HUES48 (cell line): ENCODE data around the gene SLC13A3.

Experiments
- H3K27ac ChIP-seq: one replicate; pipeline ENCODE4 v1.7.0; 2013; ENCODE audit warnings: low read depth, low read length, inconsistent platforms
- H3K27me3 ChIP-seq: 2 replicates; pipeline ENCODE4 v1.6.1; 2013; ENCODE audit warnings: mild to moderate bottlenecking, low read length; ENCODE audit not compliant: control insufficient read depth, insufficient read depth
- H3K36me3 ChIP-seq: 2 replicates; pipeline ENCODE4 v1.6.1; 2013; ENCODE audit warnings: low read length; ENCODE audit not compliant: control insufficient read depth, insufficient read depth
- H3K4me1 ChIP-seq: 2 replicates; pipeline ENCODE4 v1.6.1; 2013; ENCODE audit warnings: mild to moderate bottlenecking, low read length; ENCODE audit not compliant: control insufficient read depth, insufficient read depth
- H3K4me3 ChIP-seq: 2 replicates; pipeline ENCODE4 v1.5.1; 2013; ENCODE audit warnings: mild to moderate bottlenecking, low read depth, low read length
- H3K9ac ChIP-seq: 2 replicates; pipeline ENCODE4 v1.6.1; 2013; ENCODE audit warnings: mild to moderate bottlenecking, low read depth, low read length, moderate library complexity
- H3K9me3 ChIP-seq: 2 replicates; pipeline ENCODE4 v1.6.1; 2013; ENCODE audit warnings: low read length; ENCODE audit not compliant: control insufficient read depth, insufficient read depth

The SLC13A3 gene

DNA sequence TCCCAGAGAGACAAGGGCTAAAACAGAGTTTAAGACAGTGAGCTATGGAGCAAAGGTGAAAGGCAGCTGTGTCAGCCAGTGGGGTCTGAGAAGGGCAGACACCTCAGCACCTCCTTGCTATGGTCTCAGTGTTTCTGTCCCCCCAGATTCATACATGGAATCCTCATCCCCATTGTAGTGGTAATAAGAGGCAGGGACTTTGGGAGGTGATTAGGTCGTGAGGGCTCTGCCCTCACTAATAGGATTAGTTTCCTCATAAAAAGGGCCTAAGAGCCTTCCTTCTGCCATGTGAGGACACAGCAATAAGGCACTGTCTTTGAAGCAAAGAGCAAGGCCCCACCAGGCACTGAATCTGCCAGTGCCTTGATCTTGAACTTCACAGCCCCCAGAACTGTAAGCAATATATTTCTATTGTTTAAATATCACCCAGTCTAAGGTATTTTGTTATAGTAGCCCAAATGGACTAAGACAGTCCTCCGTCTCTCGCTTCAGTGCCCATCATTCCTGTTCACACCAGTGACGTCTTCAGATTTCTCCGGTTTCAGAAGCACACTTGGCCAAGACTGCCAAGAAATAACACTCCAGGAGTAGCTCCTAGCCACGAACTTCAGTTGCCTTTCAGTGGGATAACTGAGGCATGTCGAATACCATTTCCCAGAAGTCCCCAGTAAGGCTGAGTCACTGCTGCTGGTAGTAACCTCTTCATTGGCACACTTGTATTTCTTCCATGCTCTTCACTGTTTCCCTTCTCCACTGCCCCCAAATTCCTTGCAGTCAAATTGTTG is 32.8 kb downstream of the SLC13A3 start:
- Histone ChIP-seq H3K9ac (no peak overlapping the region), H3K4me3 (no peak overlapping the region), H3K9me3 (no peaks in the 10 kb centered on the region), H3K36me3 (no peaks in the 10 kb centered on the region), H3K4me1 (peaks cover 16% of the 10 kb centered on the region), H3K27me3 (no peaks in the 10 kb centered on the region), H3K27ac (no peak overlapping the region)

DNA sequence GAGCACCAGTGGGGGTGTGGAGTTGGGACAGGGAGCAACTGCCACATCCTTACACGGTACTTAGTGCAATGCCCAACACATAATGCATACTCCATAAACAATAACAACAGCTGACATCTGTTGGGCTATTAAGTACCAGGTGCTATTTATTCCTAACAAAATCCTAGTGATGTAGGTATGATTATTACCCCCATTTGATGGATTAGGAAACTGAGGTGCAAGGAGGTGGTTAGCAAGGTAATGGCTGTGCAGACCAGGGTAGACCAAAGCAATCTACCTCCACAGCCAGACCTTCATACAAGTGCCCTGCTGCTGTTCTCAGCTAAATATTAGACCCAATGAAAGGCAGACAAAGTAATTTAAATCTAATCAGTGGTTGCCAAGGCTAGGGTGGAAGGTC is 36.8 kb downstream of the SLC13A3 start:
- H3K4me3 ChIP-seq, result no peak overlapping the region
- H3K9me3 ChIP-seq, result no peaks in the 10 kb centered on the region
- H3K36me3 ChIP-seq, result no peaks in the 10 kb centered on the region
- H3K27me3 ChIP-seq, result no peaks in the 10 kb centered on the region
- no peak overlapping the region for H3K27ac ChIP-seq
- no peaks in the 10 kb centered on the region for H3K4me1 ChIP-seq
- H3K9ac ChIP-seq, result no peak overlapping the region

DNA sequence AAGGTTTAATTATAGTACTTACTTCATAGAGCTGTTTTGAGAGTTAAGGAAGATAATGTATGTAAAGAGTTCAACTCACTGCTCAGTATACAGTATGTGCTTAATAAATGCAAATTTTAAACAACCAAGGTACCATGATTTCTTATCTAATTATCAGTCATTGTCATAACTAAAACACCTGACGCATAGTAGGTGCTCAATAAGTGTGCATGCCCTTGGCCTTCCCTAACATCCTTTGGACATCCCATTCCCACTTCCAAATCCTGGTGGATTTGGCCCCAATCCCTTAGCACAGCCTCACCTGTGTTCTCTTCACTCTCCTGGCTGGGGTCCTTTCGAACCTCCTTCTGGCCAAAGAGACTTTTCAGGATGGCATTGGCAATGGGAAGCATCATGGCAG is 41.1 kb downstream of the SLC13A3 start:
- H3K9ac ChIP-seq, result no peak overlapping the region
- H3K4me3 ChIP-seq, result no peak overlapping the region
- H3K9me3 ChIP-seq, result no peaks in the 10 kb centered on the region
- H3K27me3 ChIP-seq, result no peaks in the 10 kb centered on the region
- no peaks in the 10 kb centered on the region for H3K36me3 ChIP-seq
- H3K4me1 ChIP-seq, result no peaks in the 10 kb centered on the region
- no peak overlapping the region for H3K27ac ChIP-seq

DNA sequence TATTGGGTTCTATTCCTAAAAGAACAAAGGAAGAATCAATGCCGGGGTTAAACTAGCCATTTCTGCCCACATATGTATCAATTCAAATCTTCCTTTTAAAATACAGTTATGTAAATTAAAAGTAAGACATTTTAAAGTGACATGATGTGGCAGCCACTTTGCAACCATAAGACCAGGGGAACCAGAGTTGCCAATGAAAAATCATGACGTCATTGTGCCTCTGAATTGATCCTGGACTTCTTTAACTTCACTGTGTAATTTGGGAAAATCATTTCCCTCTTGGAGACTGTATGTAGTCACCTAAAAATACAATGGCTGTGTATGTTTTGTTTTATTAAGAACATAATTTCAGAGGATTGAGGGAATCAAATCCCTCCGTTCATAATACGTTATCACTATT is 42.2 kb downstream of the SLC13A3 start:
- Histone ChIP-seq H3K27me3 (no peaks in the 10 kb centered on the region), H3K9me3 (no peaks in the 10 kb centered on the region), H3K4me3 (no peak overlapping the region), H3K27ac (no peak overlapping the region), H3K4me1 (no peaks in the 10 kb centered on the region), H3K36me3 (no peaks in the 10 kb centered on the region), H3K9ac (no peak overlapping the region)

DNA sequence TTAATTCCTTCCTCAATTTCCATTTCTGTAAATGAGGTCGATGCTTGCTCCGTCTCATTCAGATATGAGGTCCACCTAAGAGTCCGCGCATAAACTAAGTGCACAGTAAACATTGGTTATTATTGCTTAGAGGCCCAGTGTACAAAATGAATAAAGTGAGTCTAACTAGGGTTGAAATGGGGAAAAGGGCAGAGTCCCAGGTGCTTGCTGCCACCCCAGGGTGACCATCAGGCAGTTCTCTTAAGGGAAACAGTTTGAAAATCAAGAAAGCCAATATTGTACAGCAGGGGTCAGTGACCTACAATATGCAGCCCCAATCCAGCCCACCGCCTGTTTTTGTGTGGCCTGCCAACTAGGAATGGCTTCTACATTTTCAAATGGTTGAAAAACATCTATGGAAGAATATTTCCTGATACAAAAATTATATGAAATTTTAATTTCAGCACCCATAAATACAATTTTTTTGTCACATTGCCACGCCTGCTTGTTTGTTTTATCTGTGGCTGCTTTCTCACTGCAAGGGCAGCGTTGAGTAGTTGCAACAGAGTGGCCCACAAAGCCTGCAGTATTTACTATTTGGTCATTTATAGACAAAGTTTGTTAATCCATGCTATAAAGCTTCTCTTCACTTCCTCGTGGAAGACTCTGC is 43.3 kb downstream of the SLC13A3 start:
- H3K36me3 ChIP-seq, result no peaks in the 10 kb centered on the region
- H3K4me3 ChIP-seq, result no peak overlapping the region
- no peaks in the 10 kb centered on the region for H3K4me1 ChIP-seq
- H3K27ac ChIP-seq, result no peak overlapping the region
- H3K9me3 ChIP-seq, result no peaks in the 10 kb centered on the region
- no peaks in the 10 kb centered on the region for H3K27me3 ChIP-seq
- no peak overlapping the region for H3K9ac ChIP-seq

DNA sequence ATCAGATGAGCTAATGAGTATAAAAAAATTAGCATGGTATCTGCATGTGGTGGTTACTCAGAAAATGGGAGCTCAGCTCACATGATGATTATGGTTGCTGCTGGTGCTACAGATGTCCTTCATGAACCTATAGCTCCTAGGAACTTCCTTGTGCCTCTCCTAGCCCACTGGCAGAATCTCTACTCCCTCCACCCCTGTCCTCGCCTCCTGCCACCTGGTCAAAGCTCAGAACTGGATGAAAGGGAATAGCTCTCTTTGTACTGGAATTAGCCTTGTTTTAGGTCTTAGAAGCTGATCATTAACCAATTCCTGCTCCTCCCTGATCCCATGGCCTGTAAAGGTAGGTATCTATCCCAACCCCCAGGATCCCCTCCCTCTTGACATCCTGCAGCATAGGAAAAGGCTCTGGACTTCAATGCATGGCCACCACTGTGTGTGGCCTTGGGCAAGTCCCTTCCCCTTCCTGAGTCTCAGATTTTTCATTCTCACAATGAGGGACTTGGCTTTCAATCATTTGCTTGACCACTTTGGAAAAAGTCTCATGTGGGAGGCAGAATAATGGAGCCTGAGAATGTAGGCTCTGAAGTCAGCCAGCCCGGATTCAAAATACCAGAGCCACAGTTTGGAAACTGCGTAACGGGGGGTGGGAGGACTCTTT is 43.9 kb downstream of the SLC13A3 start:
- Histone ChIP-seq H3K4me1 (no peaks in the 10 kb centered on the region), H3K4me3 (no peak overlapping the region), H3K9ac (no peak overlapping the region), H3K27me3 (no peaks in the 10 kb centered on the region), H3K9me3 (no peaks in the 10 kb centered on the region), H3K27ac (no peak overlapping the region), H3K36me3 (no peaks in the 10 kb centered on the region)

DNA sequence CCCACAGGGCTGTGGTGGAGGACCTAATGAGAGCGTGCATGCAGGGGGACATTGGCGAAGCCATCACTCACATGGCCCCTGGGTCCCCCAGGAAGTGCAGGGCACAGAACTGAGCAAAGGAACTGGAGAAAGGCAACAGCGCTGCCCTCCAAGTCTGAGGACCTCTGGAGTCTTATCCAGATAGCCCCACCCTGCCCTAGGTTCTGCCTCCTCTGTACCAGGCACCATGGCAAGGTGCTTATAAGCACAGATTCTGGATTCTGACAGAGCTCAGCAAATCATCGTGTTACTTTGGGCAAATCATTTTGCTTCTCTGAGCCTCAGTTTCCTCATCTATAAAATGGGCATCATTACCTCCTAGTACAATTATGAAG is 44.5 kb downstream of the SLC13A3 start:
- no peaks in the 10 kb centered on the region for H3K36me3 ChIP-seq
- H3K9ac ChIP-seq, result no peak overlapping the region
- no peaks in the 10 kb centered on the region for H3K27me3 ChIP-seq
- no peak overlapping the region for H3K27ac ChIP-seq
- H3K4me3 ChIP-seq, result no peak overlapping the region
- H3K4me1 ChIP-seq, result no peaks in the 10 kb centered on the region
- H3K9me3 ChIP-seq, result no peaks in the 10 kb centered on the region

DNA sequence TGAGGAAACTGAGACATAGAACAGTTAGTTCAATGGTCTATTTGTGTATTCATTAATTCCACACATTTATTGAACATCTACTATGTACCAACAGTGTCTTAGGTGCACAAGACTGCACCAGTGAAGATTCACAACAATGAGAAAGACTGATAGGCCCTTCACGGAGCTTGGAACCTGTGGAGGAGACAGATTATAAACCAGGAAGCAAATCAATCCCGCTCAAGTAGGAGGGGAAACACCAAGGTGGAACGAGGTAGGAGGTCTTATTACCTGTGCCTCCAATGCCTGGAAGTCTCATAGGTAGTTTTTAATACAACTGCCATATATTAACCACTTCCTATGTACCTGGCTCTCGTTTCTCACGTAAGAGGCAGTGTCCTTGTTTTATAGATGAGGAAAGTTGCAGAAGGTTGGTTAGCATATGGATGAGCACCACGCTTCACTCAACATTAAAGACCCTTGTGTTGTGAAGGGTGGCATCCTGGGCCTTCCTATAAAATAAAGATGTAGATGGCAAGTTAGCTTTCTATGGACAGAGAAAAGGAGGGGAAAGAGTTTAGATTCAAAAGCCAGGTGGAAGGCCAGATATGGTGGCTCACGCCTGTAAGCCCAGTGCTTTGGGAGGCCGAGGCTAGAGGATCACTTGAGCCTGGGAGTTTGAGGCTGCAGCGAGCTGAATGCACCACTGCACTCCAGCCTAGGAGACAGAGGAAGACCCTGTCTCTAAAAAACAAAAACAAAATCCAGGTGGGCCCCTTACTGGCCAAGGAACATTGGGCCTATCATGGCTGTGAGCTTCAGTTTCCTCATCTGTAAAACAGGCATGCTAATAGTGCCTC is 45.1 kb downstream of the SLC13A3 start:
- Histone ChIP-seq H3K36me3 (no peaks in the 10 kb centered on the region), H3K9me3 (no peaks in the 10 kb centered on the region), H3K27me3 (no peaks in the 10 kb centered on the region), H3K4me1 (no peaks in the 10 kb centered on the region), H3K4me3 (no peak overlapping the region), H3K27ac (no peak overlapping the region), H3K9ac (no peak overlapping the region)

DNA sequence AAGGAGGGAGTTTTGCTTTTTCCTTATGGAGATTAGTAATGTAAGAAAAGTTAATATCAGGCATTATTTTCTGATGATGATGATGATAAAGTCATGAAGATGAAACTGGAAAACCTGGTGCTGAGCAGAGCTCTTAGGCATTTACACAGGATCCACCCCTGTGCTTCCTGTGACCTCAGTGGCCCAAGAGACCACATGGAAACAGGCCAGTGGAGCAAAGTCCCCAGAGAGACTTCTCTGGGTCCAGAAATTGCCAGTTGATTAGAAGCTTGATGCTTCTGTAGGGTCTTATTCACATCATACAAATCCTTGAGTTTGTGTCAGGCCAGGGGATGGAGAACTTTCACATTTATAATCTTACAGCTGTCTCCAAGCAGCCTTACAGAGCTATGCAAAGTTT is 46.1 kb downstream of the SLC13A3 start:
- Histone ChIP-seq H3K36me3 (no peaks in the 10 kb centered on the region), H3K4me3 (no peak overlapping the region), H3K27ac (no peak overlapping the region), H3K9ac (no peak overlapping the region), H3K9me3 (no peaks in the 10 kb centered on the region), H3K4me1 (no peaks in the 10 kb centered on the region), H3K27me3 (no peaks in the 10 kb centered on the region)

DNA sequence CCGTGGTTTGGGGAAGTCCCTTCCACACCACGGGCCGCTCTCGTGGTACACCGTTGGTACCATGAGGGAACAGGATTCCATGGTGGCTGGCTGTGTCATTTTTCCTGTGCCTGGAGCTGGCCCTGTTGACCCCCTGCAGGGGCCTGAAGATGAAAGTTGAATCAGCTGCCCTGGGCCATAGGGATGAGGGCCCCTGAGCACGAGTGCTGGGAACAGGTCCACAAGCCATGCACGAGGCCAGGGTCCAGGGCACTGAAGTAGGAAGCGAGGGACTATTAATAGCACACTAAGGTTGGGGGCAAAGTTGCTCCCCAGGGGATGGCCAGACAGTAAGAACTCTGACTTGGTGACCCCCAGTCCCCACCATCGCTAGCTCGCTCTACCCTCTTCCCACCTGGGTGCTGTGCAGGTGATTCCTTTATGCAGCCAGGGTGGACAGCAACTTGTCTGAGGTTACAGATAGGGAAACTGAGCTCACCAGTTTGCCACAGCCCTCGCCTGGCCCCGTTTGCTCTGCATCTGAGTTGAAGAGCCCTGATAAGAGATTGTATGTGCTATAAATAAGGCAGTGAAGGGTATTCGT is 46.6 kb downstream of the SLC13A3 start:
- Histone ChIP-seq H3K9ac (no peak overlapping the region), H3K27me3 (no peaks in the 10 kb centered on the region), H3K9me3 (no peaks in the 10 kb centered on the region), H3K36me3 (no peaks in the 10 kb centered on the region), H3K27ac (no peak overlapping the region), H3K4me3 (no peak overlapping the region), H3K4me1 (no peaks in the 10 kb centered on the region)
